Esophagus muscularis mucosa (tissue), 4 donors: ENCODE data around the gene TRMU. TPM values are rescaled to one million over a fixed set of nuclear protein-coding genes. Genes with fewer than 3 reads are reported as not detected.

Experiments
- DNase-seq: peaks from one replicate; pipeline ENCODE4 v3.0.0-alpha.2; 2017; ENCODE audit errors: extremely low spot score
- H3K27ac ChIP-seq, 4 donors: fragments of 200-600 bp; sonication (generic); replicated peaks in 1 of 4; 1 replicate in 3 of 4; 2 replicates in 1 of 4; pipeline ENCODE4 v1.5.1; 2016 to 2019; ENCODE audit warnings: mild to moderate bottlenecking in 1 of 4
- H3K27me3 ChIP-seq, 4 donors: fragments of 200-600 bp; sonication (generic); one replicate each; pipeline versions ENCODE4 v1.5.1 to v1.6.0; 2016 to 2019
- H3K36me3 ChIP-seq, 4 donors: fragments of 200-600 bp; sonication (generic); one replicate each; pipeline ENCODE4 v1.5.1; 2016 to 2019
- H3K4me1 ChIP-seq, 4 donors: fragments of 200-600 bp; sonication (generic); one replicate each; pipeline ENCODE4 v1.5.1; 2016 to 2019
- H3K4me3 ChIP-seq, 4 donors: fragments of 200-600 bp; sonication (generic); 1 replicate in 2 of 4; 2 replicates in 2 of 4; pipeline ENCODE4 v1.5.1; 2016 to 2019; ENCODE audit warnings: mild to moderate bottlenecking in 4 of 4, moderate library complexity in 1 of 4
- H3K9me3 ChIP-seq, 4 donors: fragments of 200-600 bp; sonication (generic); 1 replicate in 3 of 4; 2 replicates in 1 of 4; pipeline ENCODE4 v1.5.1; 2016 to 2019
- CTCF ChIP-seq, 3 experiments: fragments of 200-600 bp in 2 of 3; fragments of 450-650 bp in 1 of 3; sonication (generic) in 2 of 3; IDR thresholded peaks; one replicate each; pipeline ENCODE4 v1.5.1; 2017 to 2019; ENCODE audit warnings: antibody characterized with exemption in 3 of 3, mild to moderate bottlenecking in 2 of 3, moderate library complexity in 1 of 3
- EP300 ChIP-seq: sonication (generic); formaldehyde crosslinking; IDR thresholded peaks from one replicate; pipeline ENCODE4 v1.6.1; 2017; ENCODE audit warnings: antibody characterized with exemption
- POLR2A ChIP-seq: fragments of 450-650 bp; IDR thresholded peaks from one replicate; pipeline ENCODE4 v1.6.1; 2017; ENCODE audit warnings: antibody characterized with exemption, moderate library complexity, mild to moderate bottlenecking, low read depth
- POLR2AphosphoS5 ChIP-seq, 2 donors: sonication (generic); formaldehyde crosslinking; IDR thresholded peaks; one replicate each; pipeline ENCODE4 v1.6.1; 2017; ENCODE audit warnings: antibody characterized with exemption in 2 of 2
- whole genome bisulfite sequencing: methylation state at CpG from one replicate; pipeline ENCODE4 v1.1.5; 2018; 5-methylcytosine and 5-hydroxymethylcytosine counted together
- intact Hi-C: fragments of 100-400 bp; cut with DNase I; formaldehyde crosslinking; loops from one replicate; pipeline ENCODE4 v1.15.1; 2023
- total RNA-seq, 4 donors: library from RNA; depleted of rRNA; stranded (reverse); fragments of >200 nt; gene quantifications; one replicate each; pipeline versions ENCODE4 v1.1.0 to v1.2.1, GENCODE V29; 2016

TRMU gene
- total RNA-seq, 4 donors from 2014 or later = 18.1 to 23.6 (median 20.6) TPM

- H3K9me3 ChIP-seq = no peaks in the 10 kb centered on the region
- DNase-seq = no peak
- WGBS = 92% methylated on average over 12 of the region's 15 CpGs
- no peak for TF ChIP-seq POLR2AphosphoS5 (IDR thresholded peaks at IDR 0.05)
- TF ChIP-seq CTCF (IDR thresholded peaks at IDR 0.05) = no peak
- TF ChIP-seq EP300 = no peak
- TF ChIP-seq POLR2A = no peak
- intact Hi-C loops = no loop called here
- H3K27ac ChIP-seq = no peak overlapping the region
- H3K4me1 ChIP-seq = no peaks in the 10 kb centered on the region
- H3K36me3 ChIP-seq = no peaks in the 10 kb centered on the region
- no peak overlapping the region for H3K4me3 ChIP-seq
- no peaks in the 10 kb centered on the region for H3K27me3 ChIP-seq
These were observed 71.3 kb downstream of the TRMU start for GRCh38 chr22:46406791-46407190.

Other genes starting within 250 kb of the TRMU start
- 10 to 100 TPM; 17.0 to 50.9 (median 26.8) TPM for gene PPARA, start 185.2 kb upstream of the TRMU start, total RNA-seq
- gene CDPF1, start 85.4 kb upstream of the TRMU start, total RNA-seq = 10 to 100 TPM in 3 of 4 donors, 1 to 10 TPM in 1; 8.3 to 19.4 (median 14.8) TPM
- gene PKDREJ, start 72.4 kb upstream of the TRMU start, total RNA-seq = under 1 TPM in 3 of 4 donors, not detected in 1; under 0.01 to 0.23 (median under 0.01) TPM
- gene TTC38, start 67.7 kb upstream of the TRMU start, total RNA-seq = 10 to 100 TPM; 28.4 to 58.6 (median 32.3) TPM
- 1 to 10 TPM in 1 of 4 donors, not detected in 3; 1.0 TPM for gene GTSE1, start 38.8 kb upstream of the TRMU start, total RNA-seq
- 1 to 10 TPM; 2.5 to 2.7 (median 2.6) TPM for gene CELSR1, start 201.9 kb downstream of the TRMU start, total RNA-seq